Upper lobe of left lung (tissue), 6 donors: ENCODE measurements around the gene RPS28. TPM values are rescaled to one million over a fixed set of nuclear protein-coding genes. Genes with fewer than 3 reads are reported as not detected.
"Not testable (repeated sequence)": the region's sequence is repeated elsewhere in the genome, so short reads cannot be mapped to it uniquely, and the experiment has no call there.

Source experiments
- ATAC-seq, 2 donors: fragments of 200-7000 bp; cut with Tn5 transposase; one replicate each; pipeline ENCODE4 v1.9.1; 2022; ENCODE audit warnings: mild to moderate bottlenecking in 2 of 2, moderate library complexity in 2 of 2; ENCODE audit not compliant: low FRiP score in 2 of 2
- DNase-seq, 2 donors: peaks; one replicate each; pipeline ENCODE4 v3.0.0-alpha.2; 2019 to 2020
- H3K27ac ChIP-seq, 4 donors: fragments of 200-600 bp; sonication (generic); one replicate each; pipeline ENCODE4 v1.5.1; 2016 to 2019
- H3K27me3 ChIP-seq, 4 donors: fragments of 200-600 bp; sonication (generic); one replicate each; pipeline ENCODE4 v1.5.1; 2017 to 2019
- H3K36me3 ChIP-seq, 4 donors: fragments of 200-600 bp; sonication (generic); one replicate each; pipeline ENCODE4 v1.5.1; 2016 to 2019
- H3K4me1 ChIP-seq, 4 donors: fragments of 200-600 bp; sonication (generic); one replicate each; pipeline ENCODE4 v1.5.1; 2018 to 2019
- H3K4me3 ChIP-seq, 4 donors: fragments of 200-600 bp; sonication (generic); one replicate each; pipeline ENCODE4 v1.5.1; 2017 to 2019; ENCODE audit warnings: mild to moderate bottlenecking in 2 of 4, moderate library complexity in 1 of 4
- H3K9me3 ChIP-seq, 4 donors: fragments of 200-600 bp; sonication (generic); one replicate each; pipeline ENCODE4 v1.5.1; 2018 to 2019
- EP300 ChIP-seq, 4 donors: sonication (generic); formaldehyde crosslinking; IDR thresholded peaks; one replicate each; pipeline ENCODE4 v1.5.1; 2017; ENCODE audit warnings: antibody characterized with exemption in 4 of 4, control low read depth in 2 of 4
- POLR2A ChIP-seq, 4 donors: fragments of 450-650 bp; IDR thresholded peaks; one replicate each; pipeline ENCODE4 v1.5.1; 2016 to 2017; ENCODE audit warnings: antibody characterized with exemption in 4 of 4, mild to moderate bottlenecking in 2 of 4
- POLR2AphosphoS5 ChIP-seq, 2 donors: sonication (generic); formaldehyde crosslinking; IDR thresholded peaks; one replicate each; pipeline ENCODE4 v1.5.1; 2017; ENCODE audit warnings: antibody characterized with exemption in 2 of 2
- WGBS, 2 donors: methylation state at CpG; one replicate each; pipeline ENCODE4 v1.1.5; 2017 to 2018; 5-methylcytosine and 5-hydroxymethylcytosine counted together
- total RNA-seq, 6 donors: library from RNA; depleted of rRNA in 4 of 6; stranded (reverse); fragments of >200 nt in 4 of 6; gene quantifications; one replicate each; pipeline versions ENCODE4 v1.1.0 to v1.2.1, GENCODE V29; 2016 to 2021
- TF ChIP-seq, protein P1 (sequence below), 6 experiments: fragments of 450-650 bp in 4 of 6; fragments of 200-600 bp in 2 of 6; sonication (generic) in 2 of 6; IDR thresholded peaks; one replicate each; pipeline ENCODE4 v1.5.1; 2016 to 2019; ENCODE audit warnings: antibody characterized with exemption in 6 of 6
- donor health status: DM: no; HTN: no; CAD: no; lungs with moderate emphysema.
- donor health status: DM: no; HTN: yes; CAD: no; lungs with severe emphysema.

Gene RPS28
- total RNA-seq, 6 donors from 2014 or later: 282 to 1,919 (median 843) TPM

DNA sequence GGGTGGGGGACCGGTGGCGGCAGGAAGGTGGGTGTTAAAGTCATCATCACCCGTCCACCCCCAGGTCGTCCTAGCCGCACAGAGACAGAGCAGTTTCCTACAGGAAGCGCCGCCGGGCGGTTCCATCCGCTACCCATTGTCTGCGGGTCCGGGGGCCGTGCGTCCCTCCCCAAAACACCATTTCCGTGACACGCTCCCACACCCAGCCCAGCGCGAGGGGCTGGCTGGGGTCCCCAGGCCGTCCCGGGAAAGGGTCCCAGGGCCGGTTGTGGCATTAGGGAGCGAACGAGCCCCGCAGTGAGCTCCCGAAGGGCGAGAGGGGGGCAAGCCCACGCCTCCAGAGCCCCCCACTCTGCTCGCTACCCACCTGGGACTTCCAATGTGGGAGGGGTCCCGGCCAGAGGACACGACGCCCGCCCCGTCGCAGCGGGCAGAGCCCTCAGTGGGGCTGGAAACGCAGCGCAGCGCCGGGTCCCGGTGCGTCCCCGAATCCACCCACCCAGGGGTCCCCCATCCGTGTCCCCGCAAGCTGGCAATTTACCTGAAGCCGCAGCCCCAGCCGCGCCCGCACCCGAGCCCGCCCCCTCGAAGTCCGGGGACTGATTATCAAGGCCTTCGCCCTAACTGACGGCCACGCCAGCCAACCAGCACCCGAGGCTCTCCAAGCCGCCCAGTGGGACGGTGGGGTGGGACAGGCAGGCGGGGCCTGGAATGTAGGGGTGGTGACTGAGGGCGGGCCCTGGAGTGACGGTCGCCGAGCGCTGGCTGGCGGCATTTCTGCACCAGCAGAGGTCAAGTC, 21.6 kb downstream of the RPS28 start, which contains the start of gene KANK3:
TSS of gene KANK3 (minus strand) at position 579 of the 799 bp plus-strand sequence. CDS start 5,434 bp downstream, outside the sequence.
- H3K36me3 ChIP-seq: no peaks in the 10 kb centered on the region
- ATAC-seq (peak; percentile 98), DNase-seq (peak; percentile 98)
- TF ChIP-seq POLR2AphosphoS5 (IDR thresholded peaks at IDR 0.05) (peak; percentile 72 to 95), POLR2A (IDR thresholded peaks at IDR 0.05) (peak; percentile 72 to 90 (median 82)), EP300 (IDR thresholded peaks at IDR 0.05) (no peak)
- TF ChIP-seq, protein P1, sequence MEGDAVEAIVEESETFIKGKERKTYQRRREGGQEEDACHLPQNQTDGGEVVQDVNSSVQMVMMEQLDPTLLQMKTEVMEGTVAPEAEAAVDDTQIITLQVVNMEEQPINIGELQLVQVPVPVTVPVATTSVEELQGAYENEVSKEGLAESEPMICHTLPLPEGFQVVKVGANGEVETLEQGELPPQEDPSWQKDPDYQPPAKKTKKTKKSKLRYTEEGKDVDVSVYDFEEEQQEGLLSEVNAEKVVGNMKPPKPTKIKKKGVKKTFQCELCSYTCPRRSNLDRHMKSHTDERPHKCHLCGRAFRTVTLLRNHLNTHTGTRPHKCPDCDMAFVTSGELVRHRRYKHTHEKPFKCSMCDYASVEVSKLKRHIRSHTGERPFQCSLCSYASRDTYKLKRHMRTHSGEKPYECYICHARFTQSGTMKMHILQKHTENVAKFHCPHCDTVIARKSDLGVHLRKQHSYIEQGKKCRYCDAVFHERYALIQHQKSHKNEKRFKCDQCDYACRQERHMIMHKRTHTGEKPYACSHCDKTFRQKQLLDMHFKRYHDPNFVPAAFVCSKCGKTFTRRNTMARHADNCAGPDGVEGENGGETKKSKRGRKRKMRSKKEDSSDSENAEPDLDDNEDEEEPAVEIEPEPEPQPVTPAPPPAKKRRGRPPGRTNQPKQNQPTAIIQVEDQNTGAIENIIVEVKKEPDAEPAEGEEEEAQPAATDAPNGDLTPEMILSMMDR (IDR thresholded peaks at IDR 0.05): peak in 4 of 6 experiments; percentile 10 to 43 (median 32)
- no peaks in the 10 kb centered on the region for H3K9me3 ChIP-seq
- H3K4me1 ChIP-seq: peaks cover 19 to 43% (median 26%) of the 10 kb centered on the region in 4 donors
- H3K27me3 ChIP-seq: no peaks in the 10 kb centered on the region
- peak within 1 kb of the TSS; percentile 93 to 98 (median 96) for H3K27ac ChIP-seq
- peak within 1 kb of the TSS; percentile 56 to 69 (median 64) for H3K4me3 ChIP-seq
- 1 to 8% methylated on average over 16 to 24 of the region's 65 CpGs for WGBS, 2 donors

DNA sequence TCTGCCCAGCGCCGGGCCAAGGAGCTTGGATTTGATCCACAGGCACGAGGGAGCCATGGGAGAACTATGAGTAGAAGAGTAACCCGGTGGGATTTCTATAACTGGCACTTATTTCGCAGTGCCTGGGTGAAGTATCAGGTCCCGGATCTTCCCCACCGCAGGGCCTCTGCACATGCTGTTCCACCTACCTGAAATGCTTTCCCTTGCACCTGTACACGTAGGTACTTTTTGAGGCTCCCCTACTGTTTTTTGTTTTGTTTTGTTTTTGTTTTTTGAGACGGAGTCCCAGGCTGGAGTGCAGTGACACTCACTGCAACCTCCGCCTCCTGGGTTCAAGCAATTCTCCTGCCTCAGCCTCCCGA, 22.2 kb downstream of the RPS28 start:
- Histone ChIP-seq H3K4me1 (peaks cover 19 to 42% (median 20%) of the 10 kb centered on the region in 4 donors), H3K27ac (peak overlapping the region in 3 of 4 donors; percentile 93 to 98 (median 95)), H3K36me3 (no peaks in the 10 kb centered on the region), H3K4me3 (peak overlapping the region in 3 of 4 donors; percentile 64 to 69 (median 64)), H3K9me3 (no peaks in the 10 kb centered on the region), H3K27me3 (no peaks in the 10 kb centered on the region)
- ATAC-seq (no peak), DNase-seq (no peak)
- TF ChIP-seq, protein P1 (IDR thresholded peaks at IDR 0.05): no peak
- no peak for TF ChIP-seq POLR2AphosphoS5 (IDR thresholded peaks at IDR 0.05)
- no peak for TF ChIP-seq EP300 (IDR thresholded peaks at IDR 0.05)
- TF ChIP-seq POLR2A (IDR thresholded peaks at IDR 0.05): no peak
- 43 to 50% methylated on average over 9 to 11 of the region's 11 CpGs for WGBS, 2 donors

DNA sequence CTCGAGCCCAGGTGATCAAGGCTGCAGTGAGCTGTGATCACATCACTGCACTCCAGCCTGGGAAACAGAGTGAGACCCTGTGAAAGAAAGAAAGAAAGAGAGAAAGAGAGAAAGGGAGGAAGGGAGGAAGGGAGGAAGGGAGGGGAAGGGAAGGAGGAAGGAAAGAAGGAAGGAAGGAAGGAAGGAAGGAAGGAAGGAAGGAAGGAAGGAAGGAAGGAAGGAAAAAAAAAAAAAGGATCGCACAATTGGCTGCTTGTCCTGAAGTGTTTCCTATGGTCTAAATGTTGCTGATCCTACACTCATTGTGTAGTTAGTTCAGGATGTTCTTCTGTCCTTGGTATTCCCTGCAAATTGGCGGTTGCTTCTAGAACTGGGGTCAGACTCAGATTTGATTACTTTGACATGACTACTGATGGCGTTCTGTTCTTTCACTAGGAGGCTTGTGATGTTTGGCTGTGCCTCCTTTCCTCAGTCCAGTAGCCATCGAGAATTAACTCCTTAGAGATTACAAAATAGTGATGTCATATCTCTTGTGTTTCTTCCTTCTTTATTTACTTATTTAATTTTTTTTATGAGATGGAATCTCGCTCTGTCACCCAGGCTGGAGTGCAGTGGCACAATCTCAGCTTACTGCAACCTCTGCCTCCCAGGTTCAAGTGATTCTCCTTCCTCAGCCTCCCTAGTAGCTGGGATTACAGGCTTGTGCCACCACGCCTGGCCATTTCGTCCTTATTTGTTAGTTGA, 28.5 kb downstream of the RPS28 start:
- H3K36me3 ChIP-seq, H3K9me3 ChIP-seq, H3K27ac ChIP-seq, ATAC-seq, H3K27me3 ChIP-seq, DNase-seq, H3K4me3 ChIP-seq: not testable (repeated sequence)
- WGBS, 2 donors: 64 to 67% methylated on average over 8 of the region's 8 CpGs
- peaks cover 13 to 28% (median 23%) of the 10 kb centered on the region in 4 donors for H3K4me1 ChIP-seq

DNA sequence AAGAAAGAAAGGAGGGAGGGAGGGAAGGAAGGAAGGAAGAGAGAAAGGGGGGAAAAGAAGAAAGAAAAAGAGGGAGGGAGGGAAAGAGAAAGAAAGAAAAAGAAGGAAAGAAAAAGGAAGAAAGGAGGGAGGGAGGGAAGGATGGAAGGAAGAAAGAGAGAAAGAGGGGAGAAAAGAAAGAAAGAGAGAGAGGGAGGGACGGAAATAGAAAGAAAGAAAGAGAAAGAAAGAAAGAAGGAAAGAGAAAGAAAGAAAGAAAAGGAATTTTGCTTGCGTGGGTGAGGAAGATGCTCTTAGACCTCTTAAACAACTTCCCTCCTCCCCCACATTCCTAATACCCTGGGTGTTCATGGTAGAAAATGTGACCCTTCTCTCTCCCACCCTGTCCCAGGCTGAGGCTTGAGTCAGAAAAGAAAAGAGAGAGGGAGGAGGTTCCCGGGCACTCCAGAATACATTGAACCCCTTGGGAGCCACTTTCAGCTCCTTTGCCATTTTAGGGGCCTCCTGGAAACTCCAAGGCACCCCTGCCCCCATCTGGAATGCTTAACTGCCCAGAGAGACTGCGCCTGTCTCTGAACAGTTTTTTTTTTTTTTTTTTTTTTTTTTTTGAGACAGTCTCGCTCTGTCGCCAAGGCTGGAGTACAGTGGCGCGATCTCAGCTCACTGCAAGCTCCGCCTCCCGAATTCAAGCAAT, 31.0 kb downstream of the RPS28 start:
- peaks cover 20 to 41% (median 34%) of the 10 kb centered on the region in 4 donors for H3K4me1 ChIP-seq
- H3K27ac ChIP-seq: peak overlapping the region in 1 of 4 donors; percentile 13
- no peak for DNase-seq
- H3K27me3 ChIP-seq: no peaks in the 10 kb centered on the region
- TF ChIP-seq, protein P1 (IDR thresholded peaks at IDR 0.05): no peak
- TF ChIP-seq EP300 (IDR thresholded peaks at IDR 0.05) (no peak), POLR2AphosphoS5 (IDR thresholded peaks at IDR 0.05) (no peak), POLR2A (IDR thresholded peaks at IDR 0.05) (no peak)
- H3K9me3 ChIP-seq: peaks cover 0 to 4% (median 0%) of the 10 kb centered on the region in 4 donors
- H3K36me3 ChIP-seq: no peaks in the 10 kb centered on the region
- WGBS, 2 donors: 28 to 50% methylated on average over 10 of the region's 10 CpGs
- peak in 1 of 2 donors; percentile 32 for ATAC-seq
- peak overlapping the region in 1 of 4 donors; percentile 9 for H3K4me3 ChIP-seq

DNA sequence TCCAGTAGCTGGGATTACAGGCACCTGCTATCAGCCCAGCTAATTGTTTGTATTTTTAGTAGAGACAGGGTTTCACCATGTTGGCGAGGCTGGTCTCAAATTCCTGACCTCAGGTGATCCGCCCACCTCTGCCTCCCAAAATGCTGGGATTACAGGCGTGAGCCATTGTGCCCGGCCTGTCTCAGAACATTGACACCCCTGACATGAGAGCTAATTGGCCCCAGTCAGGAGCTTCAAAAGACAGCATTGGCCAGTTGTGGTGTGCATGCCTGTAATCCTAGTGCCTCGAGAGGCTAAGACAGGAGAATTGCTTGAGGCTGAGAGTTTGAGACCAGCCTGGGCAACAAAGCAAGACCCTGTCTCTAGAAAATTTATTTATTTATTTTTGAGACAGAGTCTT, 31.5 kb downstream of the RPS28 start:
- not testable (repeated sequence) for ATAC-seq, H3K9me3 ChIP-seq, H3K36me3 ChIP-seq, DNase-seq, H3K27me3 ChIP-seq
- Histone ChIP-seq H3K27ac (peak overlapping the region in 1 of 4 donors; percentile 13), H3K4me3 (peak overlapping the region in 1 of 4 donors; percentile 9), H3K4me1 (peaks cover 20 to 38% (median 33%) of the 10 kb centered on the region in 4 donors)
- WGBS, 2 donors: 54 to 73% methylated on average over 2 to 5 of the region's 5 CpGs
